ENCODE measurements around the gene EPM2AIP1. TPM values are rescaled to one million over a fixed set of nuclear protein-coding genes. Genes with fewer than 3 reads are reported as not detected.
A peak's percentile ranks its signal among the peaks of the same experiment; 100 is the strongest.

Gene EPM2AIP1
- total and polyA plus RNA-seq, 5 donors from 2014 or later: 3.5 to 34.0 (median 7.9) TPM

DNA sequence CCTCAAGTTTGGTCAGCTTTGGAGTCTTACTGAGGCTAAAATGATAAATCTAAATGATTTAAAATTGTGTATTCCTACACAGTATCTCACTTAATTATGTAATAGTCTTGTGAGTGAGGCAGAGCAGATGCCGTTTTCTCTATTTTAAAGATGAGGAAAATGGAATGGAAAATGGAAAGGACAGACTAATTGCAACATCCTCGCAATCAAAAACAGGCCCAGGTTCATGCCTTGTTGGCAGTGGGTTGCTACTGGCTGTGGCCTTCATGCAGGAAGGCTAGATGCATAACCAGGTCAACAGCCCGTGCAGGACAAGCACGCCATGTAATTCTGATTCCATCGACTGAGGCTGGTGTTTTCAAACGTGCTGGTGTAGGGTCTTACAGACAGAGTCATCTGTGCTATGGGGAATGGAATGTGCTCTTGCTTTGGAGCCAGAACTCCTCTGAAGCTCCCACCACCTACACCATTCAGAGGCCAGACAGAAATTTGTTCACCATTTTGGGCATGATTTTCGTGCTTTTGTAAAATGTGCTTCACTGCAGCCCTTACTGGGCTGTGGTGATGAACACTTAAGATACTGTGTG lies 38.3 kb upstream of the EPM2AIP1 start:
- peaks cover 84% of the 10 kb centered on the region for H3K36me3 ChIP-seq (ENCODE audit: control insufficient read depth, insufficient read depth, low read length)
- no peak overlapping the region for H3K4me3 ChIP-seq (ENCODE audit: low read depth, low read length)
- no peak overlapping the region for H3K27ac ChIP-seq (ENCODE audit: insufficient read depth, low read length, poor library complexity, severe bottlenecking)
- Mint-ChIP-seq H3K27me3 (no peaks in the 10 kb centered on the region), H3K4me3 (no peak overlapping the region), H3K9me3 (peaks cover 0 to 3% (median 1%) of the 10 kb centered on the region in 7 donors), H3K27ac (peak overlapping the region in 1 of 3 donors; percentile 69), H3K36me3 (peaks cover 68% of the 10 kb centered on the region), H3K4me1 (peaks cover 0 to 21% (median 4%) of the 10 kb centered on the region in 4 donors)
- H3K4me1 ChIP-seq (ENCODE audit: control insufficient read depth, insufficient read depth, low read length, poor library complexity, severe bottlenecking): no peaks in the 10 kb centered on the region
- DNase-seq: no peak
- no peak for ATAC-seq (ENCODE audit: low read depth in 2 of 2)
- peaks cover 0 to 2% of the 10 kb centered on the region in 2 experiments for H3K9me3 ChIP-seq (ENCODE audit: control insufficient read depth in 2 of 2, low read length in 2 of 2)
- no peaks in the 10 kb centered on the region for H3K27me3 ChIP-seq (ENCODE audit: control insufficient read depth, insufficient read depth, low read length)

DNA sequence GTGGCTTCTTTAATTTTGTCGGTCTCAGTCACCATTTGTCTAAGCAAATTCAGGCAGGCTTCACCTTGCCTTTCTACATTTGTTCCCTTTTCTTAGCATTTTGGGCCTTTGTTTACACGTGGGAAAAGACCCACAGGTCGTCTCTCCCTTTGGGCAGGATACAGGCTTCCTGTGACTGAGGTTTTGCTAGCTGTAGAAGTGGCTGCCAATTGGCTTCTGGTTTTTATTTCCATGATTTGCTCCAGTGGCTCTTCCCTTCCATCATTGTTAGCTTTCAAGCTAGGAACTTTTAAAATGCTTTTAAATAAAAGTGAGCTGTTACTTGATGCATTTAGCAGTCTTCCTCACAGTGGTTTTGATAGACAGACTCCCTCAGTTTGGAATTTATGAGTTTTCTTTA lies 37.7 kb upstream of the EPM2AIP1 start:
- H3K9me3 ChIP-seq (ENCODE audit: control insufficient read depth in 2 of 2, low read length in 2 of 2): no peaks in the 10 kb centered on the region
- Mint-ChIP-seq H3K9me3 (peaks cover 0 to 3% (median 0%) of the 10 kb centered on the region in 7 donors), H3K4me3 (no peak overlapping the region), H3K27me3 (no peaks in the 10 kb centered on the region), H3K36me3 (peaks cover 67% of the 10 kb centered on the region), H3K27ac (no peak overlapping the region), H3K4me1 (peaks cover 0 to 21% (median 4%) of the 10 kb centered on the region in 4 donors)
- DNase-seq (no peak), ATAC-seq (ENCODE audit: low read depth in 2 of 2) (no peak)
- H3K27me3 ChIP-seq (ENCODE audit: control insufficient read depth, insufficient read depth, low read length): no peaks in the 10 kb centered on the region
- peaks cover 84% of the 10 kb centered on the region for H3K36me3 ChIP-seq (ENCODE audit: control insufficient read depth, insufficient read depth, low read length)
- H3K27ac ChIP-seq (ENCODE audit: insufficient read depth, low read length, poor library complexity, severe bottlenecking): no peak overlapping the region
- H3K4me3 ChIP-seq (ENCODE audit: low read depth, low read length): no peak overlapping the region
- H3K4me1 ChIP-seq (ENCODE audit: control insufficient read depth, insufficient read depth, low read length, poor library complexity, severe bottlenecking): no peaks in the 10 kb centered on the region

DNA sequence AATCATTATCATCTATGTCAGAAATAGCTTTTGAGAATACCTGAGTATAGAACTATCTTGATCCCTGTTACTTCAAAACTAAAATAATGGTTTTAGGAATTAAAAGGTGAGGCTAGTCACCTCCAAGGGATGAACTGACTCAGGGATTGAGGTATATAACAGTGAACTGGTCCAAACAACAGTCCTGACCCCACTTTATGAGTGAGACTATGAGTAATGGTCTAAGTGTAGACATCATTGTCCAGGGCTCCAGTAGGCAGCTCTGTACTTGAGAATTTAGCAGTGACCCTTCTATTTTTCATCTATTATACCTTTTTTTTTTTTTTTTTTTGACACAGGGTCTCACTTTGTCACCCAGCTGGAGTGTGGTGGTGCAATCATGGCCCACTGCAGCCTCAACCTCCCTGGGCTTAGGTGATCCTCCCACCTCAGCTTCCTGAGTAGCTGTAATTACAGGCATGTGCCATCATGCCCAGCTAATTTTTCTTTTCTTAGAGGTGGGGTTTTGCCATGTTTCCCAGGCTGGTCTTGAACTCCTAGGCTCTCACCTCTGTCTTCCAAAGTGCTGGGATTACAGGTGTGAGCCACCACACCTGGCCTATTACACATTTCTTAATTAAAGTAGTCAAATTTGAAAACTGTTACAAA lies 36.7 kb upstream of the EPM2AIP1 start:
- Histone ChIP-seq H3K9me3 (ENCODE audit: control insufficient read depth in 2 of 2, low read length in 2 of 2) (no peaks in the 10 kb centered on the region), H3K27ac (ENCODE audit: insufficient read depth, low read length, poor library complexity, severe bottlenecking) (no peak overlapping the region), H3K4me3 (ENCODE audit: low read depth, low read length) (no peak overlapping the region), H3K4me1 (ENCODE audit: control insufficient read depth, insufficient read depth, low read length, poor library complexity, severe bottlenecking) (no peaks in the 10 kb centered on the region), H3K36me3 (ENCODE audit: control insufficient read depth, insufficient read depth, low read length) (peaks cover 81% of the 10 kb centered on the region), H3K27me3 (ENCODE audit: control insufficient read depth, insufficient read depth, low read length) (no peaks in the 10 kb centered on the region)
- peaks cover 59% of the 10 kb centered on the region for H3K36me3 Mint-ChIP-seq
- H3K27ac Mint-ChIP-seq: no peak overlapping the region
- no peaks in the 10 kb centered on the region for H3K27me3 Mint-ChIP-seq
- H3K9me3 Mint-ChIP-seq: peaks cover 0 to 2% (median 0%) of the 10 kb centered on the region in 7 donors
- ATAC-seq (ENCODE audit: low read depth in 2 of 2) (no peak), DNase-seq (no peak)
- peaks cover 0 to 18% (median 3%) of the 10 kb centered on the region in 4 donors for H3K4me1 Mint-ChIP-seq
- H3K4me3 Mint-ChIP-seq: no peak overlapping the region

GRCh38 chr3:37029111-37029510 lies 36.2 kb upstream of the EPM2AIP1 start:
- ATAC-seq (ENCODE audit: low read depth in 2 of 2) (no peak), DNase-seq (no peak)
- Histone ChIP-seq H3K27me3 (ENCODE audit: control insufficient read depth, insufficient read depth, low read length) (no peaks in the 10 kb centered on the region), H3K27ac (ENCODE audit: insufficient read depth, low read length, poor library complexity, severe bottlenecking) (no peak overlapping the region), H3K9me3 (ENCODE audit: control insufficient read depth in 2 of 2, low read length in 2 of 2) (no peaks in the 10 kb centered on the region), H3K4me1 (ENCODE audit: control insufficient read depth, insufficient read depth, low read length, poor library complexity, severe bottlenecking) (no peaks in the 10 kb centered on the region), H3K36me3 (ENCODE audit: control insufficient read depth, insufficient read depth, low read length) (peaks cover 83% of the 10 kb centered on the region), H3K4me3 (ENCODE audit: low read depth, low read length) (no peak overlapping the region)
- peaks cover 59% of the 10 kb centered on the region for H3K36me3 Mint-ChIP-seq
- H3K27me3 Mint-ChIP-seq: no peaks in the 10 kb centered on the region
- H3K4me3 Mint-ChIP-seq: no peak overlapping the region
- H3K27ac Mint-ChIP-seq: peak overlapping the region in 1 of 3 donors; percentile 52
- H3K4me1 Mint-ChIP-seq: peaks cover 0 to 16% (median 3%) of the 10 kb centered on the region in 4 donors
- H3K9me3 Mint-ChIP-seq: peaks cover 0 to 2% (median 0%) of the 10 kb centered on the region in 7 donors

DNA sequence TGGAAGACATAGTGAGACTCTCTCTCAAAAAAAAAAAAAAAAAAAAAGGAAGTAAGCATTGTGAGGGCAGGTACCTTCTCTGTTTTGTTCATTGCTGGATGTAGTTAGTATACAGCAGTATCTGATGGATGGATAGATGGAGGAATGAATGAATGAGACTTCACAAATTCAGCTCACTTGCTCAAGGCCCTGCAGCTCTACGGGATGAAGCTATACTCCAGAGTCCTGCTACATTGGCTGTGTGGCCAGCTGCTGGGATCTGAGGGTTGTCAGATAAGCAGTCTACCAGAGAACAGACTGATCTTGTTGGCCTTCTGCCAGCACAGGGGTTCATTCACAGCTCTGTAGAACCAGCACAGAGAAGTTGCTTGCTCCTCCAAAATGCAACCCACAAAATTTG lies 35.4 kb upstream of the EPM2AIP1 start:
- H3K4me3 ChIP-seq (ENCODE audit: low read depth, low read length): no peak overlapping the region
- Mint-ChIP-seq H3K36me3 (peaks cover 53% of the 10 kb centered on the region), H3K27ac (peak overlapping the region in 1 of 3 donors; percentile 52), H3K4me1 (peaks cover 0 to 8% (median 3%) of the 10 kb centered on the region in 4 donors), H3K4me3 (no peak overlapping the region), H3K9me3 (no peaks in the 10 kb centered on the region), H3K27me3 (no peaks in the 10 kb centered on the region)
- no peak overlapping the region for H3K27ac ChIP-seq (ENCODE audit: insufficient read depth, low read length, poor library complexity, severe bottlenecking)
- no peaks in the 10 kb centered on the region for H3K9me3 ChIP-seq (ENCODE audit: control insufficient read depth in 2 of 2, low read length in 2 of 2)
- DNase-seq (no peak), ATAC-seq (ENCODE audit: low read depth in 2 of 2) (no peak)
- H3K4me1 ChIP-seq (ENCODE audit: control insufficient read depth, insufficient read depth, low read length, poor library complexity, severe bottlenecking): no peaks in the 10 kb centered on the region
- H3K27me3 ChIP-seq (ENCODE audit: control insufficient read depth, insufficient read depth, low read length): no peaks in the 10 kb centered on the region
- peaks cover 80% of the 10 kb centered on the region for H3K36me3 ChIP-seq (ENCODE audit: control insufficient read depth, insufficient read depth, low read length)

DNA sequence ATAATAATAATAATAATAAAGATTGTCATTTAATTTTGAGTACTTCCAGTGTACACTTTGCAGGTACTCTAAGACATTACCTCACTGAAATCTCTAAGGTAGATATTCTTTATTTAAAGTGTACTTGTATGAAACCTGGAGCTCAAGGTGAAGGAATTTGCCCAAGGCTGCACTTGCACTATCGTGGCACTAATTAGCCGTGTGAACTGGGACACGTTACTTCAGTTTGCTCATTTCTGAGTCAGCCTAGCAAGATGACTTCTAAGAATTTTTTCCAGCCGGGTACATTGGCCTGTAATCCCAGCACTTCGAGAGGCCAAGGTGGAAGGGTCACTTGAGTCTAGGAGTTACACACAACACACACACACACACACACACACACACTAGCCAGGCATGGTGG lies 33.9 kb upstream of the EPM2AIP1 start:
- peaks cover 46% of the 10 kb centered on the region for H3K36me3 Mint-ChIP-seq
- no peak overlapping the region for H3K4me3 ChIP-seq (ENCODE audit: low read depth, low read length)
- H3K9me3 ChIP-seq (ENCODE audit: control insufficient read depth in 2 of 2, low read length in 2 of 2): no peaks in the 10 kb centered on the region
- no peak overlapping the region for H3K27ac Mint-ChIP-seq
- ATAC-seq (ENCODE audit: low read depth in 2 of 2) (no peak), DNase-seq (no peak)
- H3K27ac ChIP-seq (ENCODE audit: insufficient read depth, low read length, poor library complexity, severe bottlenecking): no peak overlapping the region
- H3K4me3 Mint-ChIP-seq: no peak overlapping the region
- H3K27me3 ChIP-seq (ENCODE audit: control insufficient read depth, insufficient read depth, low read length): no peaks in the 10 kb centered on the region
- no peaks in the 10 kb centered on the region for H3K27me3 Mint-ChIP-seq
- peaks cover 80% of the 10 kb centered on the region for H3K36me3 ChIP-seq (ENCODE audit: control insufficient read depth, insufficient read depth, low read length)
- no peaks in the 10 kb centered on the region for H3K9me3 Mint-ChIP-seq
- H3K4me1 ChIP-seq (ENCODE audit: control insufficient read depth, insufficient read depth, low read length, poor library complexity, severe bottlenecking): no peaks in the 10 kb centered on the region
- peaks cover 0 to 4% (median 0%) of the 10 kb centered on the region in 4 donors for H3K4me1 Mint-ChIP-seq

- Histone ChIP-seq H3K4me3 (ENCODE audit: low read depth, low read length) (no peak overlapping the region), H3K27me3 (ENCODE audit: control insufficient read depth, insufficient read depth, low read length) (no peaks in the 10 kb centered on the region), H3K27ac (ENCODE audit: insufficient read depth, low read length, poor library complexity, severe bottlenecking) (no peak overlapping the region), H3K9me3 (ENCODE audit: control insufficient read depth in 2 of 2, low read length in 2 of 2) (no peaks in the 10 kb centered on the region), H3K36me3 (ENCODE audit: control insufficient read depth, insufficient read depth, low read length) (peaks cover 80% of the 10 kb centered on the region), H3K4me1 (ENCODE audit: control insufficient read depth, insufficient read depth, low read length, poor library complexity, severe bottlenecking) (no peaks in the 10 kb centered on the region)
- ATAC-seq (ENCODE audit: low read depth in 2 of 2) (no peak), DNase-seq (no peak)
- peaks cover 0 to 2% (median 0%) of the 10 kb centered on the region in 4 donors for H3K4me1 Mint-ChIP-seq
- H3K9me3 Mint-ChIP-seq: no peaks in the 10 kb centered on the region
- H3K4me3 Mint-ChIP-seq: no peak overlapping the region
- no peak overlapping the region for H3K27ac Mint-ChIP-seq
- peaks cover 46% of the 10 kb centered on the region for H3K36me3 Mint-ChIP-seq
- no peaks in the 10 kb centered on the region for H3K27me3 Mint-ChIP-seq
Observed at GRCh38 chr3:37025561-37026335, 32.8 kb upstream of the EPM2AIP1 start.
